ENCODE measurements around the gene MAP3K3. TPM values are rescaled to one million over a fixed set of nuclear protein-coding genes. Genes with fewer than 3 reads are reported as not detected.

MAP3K3 gene
- total RNA-seq, result 10 to 100 TPM; 13.4 to 15.5 TPM

GRCh38 chr17:63621684-63622573, at the start of gene MAP3K3:
Gene MAP3K3, plus strand, starts transcription at chr17:63622417. Its CDS starts 343 bp downstream, at chr17:63622760.
- no peaks in the 10 kb centered on the region for H3K36me3 ChIP-seq
- H3K9me3 ChIP-seq, result no peaks in the 10 kb centered on the region
- peak within 1 kb of the TSS; percentile 91 for H3K4me3 ChIP-seq
- DNase-seq, result peak; percentile 99
- no peaks in the 10 kb centered on the region for H3K27me3 ChIP-seq
- peak within 1 kb of the TSS; percentile 75 for H3K27ac ChIP-seq
- peaks cover 10% of the 10 kb centered on the region for H3K4me1 ChIP-seq
- no peak for TF ChIP-seq CTCF (IDR thresholded peaks at IDR 0.05)
- intact Hi-C loops (cut with DNase I), result loop anchor here (10.0 kb wide), 1 partner anchor 213 kb away; no protein-coding TSS in a partner anchor
- peak within 1 kb of the TSS; percentile 86 to 88 for H3K9ac ChIP-seq (ENCODE audit: low read depth in 2 of 2, low read length in 2 of 2)

GRCh38 chr17:63573634-63574033, 48.6 kb upstream of the MAP3K3 start:
- DNase-seq, result no peak
- Histone ChIP-seq H3K9me3 (no peaks in the 10 kb centered on the region), H3K4me3 (no peak overlapping the region), H3K36me3 (no peaks in the 10 kb centered on the region), H3K27me3 (no peaks in the 10 kb centered on the region), H3K9ac (ENCODE audit: low read depth in 2 of 2, low read length in 2 of 2) (no peak overlapping the region), H3K27ac (no peak overlapping the region), H3K4me1 (no peaks in the 10 kb centered on the region)
- intact Hi-C loops (cut with DNase I), result no loop called here
- TF ChIP-seq CTCF (IDR thresholded peaks at IDR 0.05), result no peak

GRCh38 chr17:63578027-63578768, 44.0 kb upstream of the MAP3K3 start:
- Histone ChIP-seq H3K4me1 (no peaks in the 10 kb centered on the region), H3K36me3 (peaks cover 9% of the 10 kb centered on the region), H3K9ac (ENCODE audit: low read depth in 2 of 2, low read length in 2 of 2) (no peak overlapping the region), H3K4me3 (no peak overlapping the region), H3K27me3 (no peaks in the 10 kb centered on the region), H3K27ac (no peak overlapping the region), H3K9me3 (no peaks in the 10 kb centered on the region)
- intact Hi-C loops (cut with DNase I), result no loop called here
- DNase-seq, result no peak
- no peak for TF ChIP-seq CTCF (IDR thresholded peaks at IDR 0.05)

GRCh38 chr17:63578769-63579111, 43.5 kb upstream of the MAP3K3 start:
- Histone ChIP-seq H3K27me3 (no peaks in the 10 kb centered on the region), H3K4me1 (no peaks in the 10 kb centered on the region), H3K27ac (no peak overlapping the region), H3K36me3 (peaks cover 9% of the 10 kb centered on the region), H3K4me3 (no peak overlapping the region), H3K9me3 (no peaks in the 10 kb centered on the region), H3K9ac (ENCODE audit: low read depth in 2 of 2, low read length in 2 of 2) (no peak overlapping the region)
- intact Hi-C loops (cut with DNase I), result no loop called here
- TF ChIP-seq CTCF (IDR thresholded peaks at IDR 0.05), result no peak
- DNase-seq, result no peak

GRCh38 chr17:63579633-63580032, 42.6 kb upstream of the MAP3K3 start:
- peaks cover 9% of the 10 kb centered on the region for H3K36me3 ChIP-seq
- H3K27me3 ChIP-seq, result no peaks in the 10 kb centered on the region
- no peak for TF ChIP-seq CTCF (IDR thresholded peaks at IDR 0.05)
- H3K4me3 ChIP-seq, result no peak overlapping the region
- H3K9me3 ChIP-seq, result no peaks in the 10 kb centered on the region
- H3K4me1 ChIP-seq, result no peaks in the 10 kb centered on the region
- H3K9ac ChIP-seq (ENCODE audit: low read depth in 2 of 2, low read length in 2 of 2), result no peak overlapping the region
- intact Hi-C loops (cut with DNase I), result no loop called here
- H3K27ac ChIP-seq, result no peak overlapping the region
- no peak for DNase-seq

Data from colonic mucosa (tissue), 4 donors.